Measurements from ENCODE around the gene MKLN1.

GRCh38 chr7:131507592-131508331 is 180.1 kb downstream of the MKLN1 start:
- TF ChIP-seq CTCF (IDR thresholded peaks at IDR 0.05) (peak; percentile 89 to 95 (median 90)), POLR2A (IDR thresholded peaks at IDR 0.05) (no peak)
